Panc1 (cell line): ENCODE data around the gene GAGE12J. TPM values are rescaled to one million over a fixed set of nuclear protein-coding genes. Genes with fewer than 3 reads are reported as not detected.
"Not testable (repeated sequence)": the region's sequence is repeated elsewhere in the genome, so short reads cannot be mapped to it uniquely, and the experiment has no call there.

Experiments used
- ATAC-seq: fragments of 200-7000 bp; cut with Tn5 transposase; 2 replicates; pipeline ENCODE4 v1.9.1; 2020; ENCODE audit warnings: mild to moderate bottlenecking, moderate library complexity
- BruUV-seq: library from RNA; stranded (reverse); fragments of 400-500 nt; replicated peaks from 2 replicates; lab custom pipeline; 2021; lab: Mats Ljungman, UMichigan
- CTCF ChIA-PET: fragments of 300-600 bp; sonication (Branson Sonifier 250); formaldehyde crosslinking; loops from one replicate; lab custom pipeline; 2022; ENCODE audit warnings: antibody characterized with exemption; lab: Charles Lee
- POLR2A ChIA-PET: fragments of 300-600 bp; sonication (Branson Sonifier 250); formaldehyde crosslinking; loops from one replicate; lab custom pipeline; 2022; ENCODE audit warnings: antibody characterized with exemption; lab: Charles Lee
- DNase-seq: peaks from one replicate; pipeline ENCODE4 v3.0.0-alpha.2; 2010; ENCODE audit warnings: low read depth, low spot score
- H3K27ac ChIP-seq: 2 replicates; pipeline ENCODE4 v1.5.1; 2011; ENCODE audit warnings: mild to moderate bottlenecking, low read length, inconsistent platforms
- H3K27me3 ChIP-seq: fragments of 200-500 bp; sonication (Bioruptor generic); 2 replicates; pipeline ENCODE4 v1.6.0; 2014; ENCODE audit warnings: low read length, inconsistent platforms; ENCODE audit not compliant: control insufficient read depth, insufficient read depth
- H3K36me3 ChIP-seq: fragments of 200-500 bp; sonication (Bioruptor generic); 2 replicates; pipeline ENCODE4 v1.5.1; 2014; ENCODE audit warnings: inconsistent platforms, mild to moderate bottlenecking, low read length, moderate library complexity; ENCODE audit not compliant: control insufficient read depth, insufficient read depth
- H3K4me1 ChIP-seq: 2 replicates; pipeline ENCODE4 v1.5.1; 2011; ENCODE audit warnings: inconsistent platforms, mild to moderate bottlenecking, low read length, moderate library complexity; ENCODE audit not compliant: control insufficient read depth, insufficient read depth
- H3K4me3 ChIP-seq, 2 experiments: 2 replicates each; pipeline ENCODE4 v1.5.1; 2011 to 2012; ENCODE audit warnings: low read depth in 2 of 2, low read length in 2 of 2, mild to moderate bottlenecking in 2 of 2, inconsistent platforms in 1 of 2, moderate library complexity in 1 of 2
- H3K9me3 ChIP-seq: fragments of 200-500 bp; sonication (Bioruptor generic); 2 replicates; pipeline ENCODE4 v1.5.1; 2014; ENCODE audit warnings: low read depth, mild to moderate bottlenecking, inconsistent platforms, low read length, moderate library complexity; ENCODE audit not compliant: control insufficient read depth, insufficient read depth
- in situ Hi-C: cut with HindIII; loops from 2 replicates; pipeline ENCODE4 v1.10.0; 2016; ENCODE audit warnings: low sequenced_read_pairs, low pct_unique_long_range_greater_than_20kb
- intact Hi-C: fragments of 100-400 bp; cut with micrococcal nuclease; formaldehyde crosslinking; loops from one replicate; pipeline ENCODE4 v1.10.0; 2022; ENCODE audit not compliant: unreplicated experiment
- total RNA-seq: library from RNA; stranded (reverse); gene quantifications from one replicate; pipeline ENCODE4 v1.2.1, GENCODE V29; 2021; ENCODE audit not compliant: unreplicated experiment

GAGE12J gene
- total RNA-seq, 1 experiment from 2014 or later = 1.1 TPM

DNA sequence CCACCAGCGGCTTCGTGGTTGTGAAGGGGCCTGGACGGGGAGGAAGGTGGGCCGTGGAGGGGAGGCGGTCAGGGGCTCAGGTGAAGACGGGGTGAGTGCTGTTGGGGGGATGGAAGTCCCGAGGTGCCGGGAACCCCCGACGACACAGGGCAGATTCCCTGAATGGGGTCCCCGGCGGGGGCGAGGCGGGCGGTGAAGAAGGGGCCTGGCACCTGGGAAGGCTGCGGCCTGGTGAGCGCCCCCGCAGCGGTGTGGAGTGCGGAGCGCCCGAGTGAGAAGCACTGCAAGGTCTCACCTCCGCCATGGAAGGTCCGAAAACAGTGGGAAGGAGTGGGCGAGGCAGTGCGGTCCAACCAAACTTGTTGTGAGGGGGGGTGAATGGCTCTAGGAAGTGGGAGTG, 10.0 kb downstream of the GAGE12J start:
- H3K36me3 ChIP-seq, in situ Hi-C loops, BruUV-seq, H3K27me3 ChIP-seq, H3K27ac ChIP-seq, H3K4me1 ChIP-seq, POLR2A ChIA-PET, intact Hi-C loops, H3K9me3 ChIP-seq, DNase-seq, CTCF ChIA-PET, H3K4me3 ChIP-seq, ATAC-seq: not testable (repeated sequence)

DNA sequence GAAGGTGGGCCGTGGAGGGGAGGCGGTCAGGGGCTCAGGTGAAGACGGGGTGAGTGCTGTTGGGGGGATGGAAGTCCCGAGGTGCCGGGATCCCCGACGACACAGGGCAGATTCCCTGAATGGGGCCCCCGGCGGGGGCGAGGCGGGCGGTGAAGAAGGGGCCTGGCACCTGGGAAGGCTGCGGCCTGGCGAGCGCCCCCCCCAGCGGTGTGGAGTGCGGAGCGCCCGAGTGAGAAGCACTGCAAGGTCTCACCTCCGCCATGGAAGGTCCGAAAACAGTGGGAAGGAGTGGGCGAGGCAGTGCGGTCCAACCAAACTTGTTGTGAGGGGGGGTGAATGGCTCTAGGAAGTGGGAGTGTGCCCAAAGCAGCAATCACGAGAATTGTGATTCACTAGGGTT, 19.6 kb downstream of the GAGE12J start:
- BruUV-seq, POLR2A ChIA-PET, H3K27me3 ChIP-seq, in situ Hi-C loops, H3K9me3 ChIP-seq, CTCF ChIA-PET, intact Hi-C loops, H3K27ac ChIP-seq, DNase-seq, H3K36me3 ChIP-seq, ATAC-seq, H3K4me3 ChIP-seq, H3K4me1 ChIP-seq: not testable (repeated sequence)

DNA sequence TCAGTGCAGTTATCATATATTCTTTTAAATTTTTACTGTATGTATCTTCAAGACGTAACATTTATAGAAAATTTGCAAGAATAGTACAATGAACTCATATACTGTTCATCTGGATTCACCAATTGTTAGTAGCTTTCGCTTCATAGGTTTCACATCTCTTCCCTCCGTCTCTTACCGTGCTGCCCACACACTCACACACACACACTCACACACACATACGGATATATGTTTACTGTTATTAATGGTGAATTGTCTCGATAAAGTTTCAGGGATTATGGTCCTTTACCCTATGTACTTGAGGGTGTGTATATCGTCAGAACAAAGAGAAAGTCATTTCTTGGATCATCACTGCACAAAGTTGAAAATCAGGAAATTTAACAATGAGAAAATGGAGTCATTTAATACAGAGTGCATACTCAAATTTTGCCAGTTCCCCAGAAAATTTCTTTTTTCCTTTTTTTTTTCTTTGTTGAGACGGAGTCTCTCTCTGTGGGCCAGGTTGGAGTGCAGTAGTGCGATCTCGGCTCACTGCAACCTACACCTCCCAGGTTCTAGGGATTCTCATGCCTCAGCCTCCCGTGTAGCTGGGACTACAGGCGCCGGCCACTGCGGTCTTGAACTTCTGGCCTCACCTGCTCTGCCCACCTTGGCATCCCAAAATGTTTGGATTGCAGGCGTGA, 22.8 kb downstream of the GAGE12J start:
- H3K4me1 ChIP-seq, H3K27me3 ChIP-seq, H3K4me3 ChIP-seq, CTCF ChIA-PET, intact Hi-C loops, H3K27ac ChIP-seq, in situ Hi-C loops, ATAC-seq, POLR2A ChIA-PET, H3K36me3 ChIP-seq, H3K9me3 ChIP-seq, DNase-seq, BruUV-seq: not testable (repeated sequence)

DNA sequence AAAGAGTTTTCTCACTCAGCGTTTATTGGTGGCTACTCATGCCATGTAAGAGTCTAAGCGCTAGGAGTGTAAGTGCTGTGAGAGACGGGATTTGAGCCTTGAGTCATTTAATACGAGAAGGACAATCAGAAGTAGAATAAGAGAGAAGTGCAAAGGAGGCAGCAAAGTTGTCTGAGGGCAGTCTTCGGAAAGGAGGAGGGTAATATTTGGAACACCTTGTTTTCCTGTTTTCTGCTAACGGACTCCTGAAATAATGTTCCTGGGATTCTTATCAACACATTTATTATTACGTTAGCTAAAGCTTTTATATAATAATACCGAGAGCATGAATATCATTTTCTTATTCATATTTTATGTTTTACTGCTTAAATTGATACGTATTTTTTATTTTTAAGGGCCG, 23.6 kb downstream of the GAGE12J start:
- ATAC-seq, H3K4me1 ChIP-seq, H3K36me3 ChIP-seq, BruUV-seq, POLR2A ChIA-PET, DNase-seq, H3K27ac ChIP-seq, H3K27me3 ChIP-seq, in situ Hi-C loops, H3K9me3 ChIP-seq, CTCF ChIA-PET, intact Hi-C loops, H3K4me3 ChIP-seq: not testable (repeated sequence)

DNA sequence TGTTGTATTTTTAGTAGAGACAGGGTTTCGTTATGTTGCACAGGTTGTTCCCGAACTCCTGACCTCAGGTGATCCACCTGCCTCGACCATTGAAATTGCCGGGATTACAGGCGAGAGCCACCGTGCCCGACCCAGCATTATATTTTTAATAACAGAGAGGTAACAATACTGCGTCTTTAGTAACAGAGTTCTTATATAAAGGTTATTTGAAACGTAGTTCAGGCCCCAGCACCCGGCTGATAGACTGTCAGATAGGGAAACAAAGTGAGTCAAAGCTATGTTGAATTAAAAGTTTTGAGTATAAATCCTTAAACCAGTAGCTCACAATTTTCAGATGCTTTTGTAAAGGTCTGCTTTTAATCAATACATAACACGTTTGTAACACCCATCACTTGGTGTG, 24.3 kb downstream of the GAGE12J start:
- H3K4me3 ChIP-seq, H3K27me3 ChIP-seq, H3K27ac ChIP-seq, ATAC-seq, H3K9me3 ChIP-seq, H3K36me3 ChIP-seq, intact Hi-C loops, DNase-seq, H3K4me1 ChIP-seq, in situ Hi-C loops, POLR2A ChIA-PET, BruUV-seq, CTCF ChIA-PET: not testable (repeated sequence)

Other genes starting within 250 kb of the GAGE12J start
- 36.3 TPM for gene PRAF2, start 248.0 kb upstream of the GAGE12J start, total RNA-seq
- 49.3 TPM for gene WDR45, start 242.2 kb upstream of the GAGE12J start, total RNA-seq
- gene GPKOW, start 198.3 kb upstream of the GAGE12J start, total RNA-seq = 28.0 TPM
- gene MAGIX, start 159.3 kb upstream of the GAGE12J start, total RNA-seq = 3.8 TPM
- gene PLP2, start 150.1 kb upstream of the GAGE12J start, total RNA-seq = 293 TPM
- 40.1 TPM for gene PRICKLE3, start 135.7 kb upstream of the GAGE12J start, total RNA-seq
- gene SYP, start 121.8 kb upstream of the GAGE12J start, total RNA-seq = 12.4 TPM
- gene CACNA1F, start 88.7 kb upstream of the GAGE12J start, total RNA-seq = not detected
- gene CCDC22, start 86.6 kb upstream of the GAGE12J start, total RNA-seq = 22.8 TPM
- gene FOXP3, start 57.3 kb upstream of the GAGE12J start, total RNA-seq = 0.26 TPM
- gene PPP1R3F, start 52.2 kb upstream of the GAGE12J start, total RNA-seq = 8.3 TPM
- gene GAGE10, start 18.4 kb upstream of the GAGE12J start, total RNA-seq = not detected
- not detected for gene GAGE13, start 9.5 kb downstream of the GAGE12J start, total RNA-seq
- not detected for gene GAGE12C, start 210.1 kb downstream of the GAGE12J start, total RNA-seq
- gene GAGE12D, start 219.7 kb downstream of the GAGE12J start, total RNA-seq = not detected
- not detected for gene GAGE12E, start 229.3 kb downstream of the GAGE12J start, total RNA-seq
- 0.49 TPM for gene GAGE12F, start 238.8 kb downstream of the GAGE12J start, total RNA-seq
- gene GAGE12G, start 248.4 kb downstream of the GAGE12J start, total RNA-seq = 0.49 TPM